ENCODE results near the gene BID. TPM values are rescaled to one million over a fixed set of nuclear protein-coding genes. Genes with fewer than 3 reads are reported as not detected.

Gene BID
- total and polyA plus RNA-seq, 10 of the 15 experiments (the other 5 are each of a cell fraction or from before 2014, with no cell fraction given) = 7.9 to 241 (median 136) TPM

DNA sequence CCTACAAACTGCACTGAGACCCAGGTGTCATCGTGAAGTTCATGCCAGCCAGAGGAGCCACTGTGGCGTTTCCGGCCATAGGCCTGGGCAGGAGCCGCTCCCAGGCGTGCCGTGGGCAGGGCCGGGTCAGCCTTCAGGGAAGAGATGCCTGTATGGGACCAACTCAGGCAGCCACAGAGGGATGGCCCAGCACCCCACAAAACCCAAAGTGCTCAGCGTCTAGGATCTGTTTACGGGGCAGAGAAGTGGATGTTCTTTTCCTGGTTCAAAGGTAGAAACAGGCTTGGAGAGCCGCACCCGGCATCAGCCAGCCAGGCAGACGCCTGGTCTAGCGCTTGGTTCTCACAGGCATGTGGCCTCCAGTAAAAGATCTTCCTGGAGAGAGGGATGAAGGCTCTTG is 8.4 kb upstream of the BID start:
- no peak overlapping the region for H2AFZ ChIP-seq (ENCODE audit: control insufficient read depth, low read depth, low read length)
- TF ChIP-seq RAD51 (IDR thresholded peaks at IDR 0.05) (no peak), HDGF (IDR thresholded peaks at IDR 0.05) (no peak), RCOR1 (conservative IDR thresholded peaks at IDR 0.05; ENCODE audit: low read depth, low read length) (no peak), POLR2A (IDR thresholded peaks at IDR 0.05; ENCODE audit: low read depth, low read length) (peak; percentile 33; the same call in 1 of the 2 replicates), BACH1 (IDR thresholded peaks at IDR 0.05; ENCODE audit: borderline replicate concordance) (no peak)
- TF ChIP-seq, protein P1, sequence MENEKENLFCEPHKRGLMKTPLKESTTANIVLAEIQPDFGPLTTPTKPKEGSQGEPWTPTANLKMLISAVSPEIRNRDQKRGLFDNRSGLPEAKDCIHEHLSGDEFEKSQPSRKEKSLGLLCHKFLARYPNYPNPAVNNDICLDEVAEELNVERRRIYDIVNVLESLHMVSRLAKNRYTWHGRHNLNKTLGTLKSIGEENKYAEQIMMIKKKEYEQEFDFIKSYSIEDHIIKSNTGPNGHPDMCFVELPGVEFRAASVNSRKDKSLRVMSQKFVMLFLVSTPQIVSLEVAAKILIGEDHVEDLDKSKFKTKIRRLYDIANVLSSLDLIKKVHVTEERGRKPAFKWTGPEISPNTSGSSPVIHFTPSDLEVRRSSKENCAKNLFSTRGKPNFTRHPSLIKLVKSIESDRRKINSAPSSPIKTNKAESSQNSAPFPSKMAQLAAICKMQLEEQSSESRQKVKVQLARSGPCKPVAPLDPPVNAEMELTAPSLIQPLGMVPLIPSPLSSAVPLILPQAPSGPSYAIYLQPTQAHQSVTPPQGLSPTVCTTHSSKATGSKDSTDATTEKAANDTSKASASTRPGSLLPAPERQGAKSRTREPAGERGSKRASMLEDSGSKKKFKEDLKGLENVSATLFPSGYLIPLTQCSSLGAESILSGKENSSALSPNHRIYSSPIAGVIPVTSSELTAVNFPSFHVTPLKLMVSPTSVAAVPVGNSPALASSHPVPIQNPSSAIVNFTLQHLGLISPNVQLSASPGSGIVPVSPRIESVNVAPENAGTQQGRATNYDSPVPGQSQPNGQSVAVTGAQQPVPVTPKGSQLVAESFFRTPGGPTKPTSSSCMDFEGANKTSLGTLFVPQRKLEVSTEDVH (IDR thresholded peaks at IDR 0.05; ENCODE audit: low read depth, partially characterized antibody) = no peak

More for the DNA sequence above, 8.4 kb upstream of the BID start:
- Histone ChIP-seq H3K9ac (ENCODE audit: control insufficient read depth, insufficient read depth, low read length) (no peak overlapping the region), H3K4me3 (no peak overlapping the region), H3K9me3 (replicated peaks; ENCODE audit: control insufficient read depth, insufficient read depth, low read length) (no peaks in the 10 kb centered on the region; the same call in 2 of the 3 replicates), H3K27ac (ENCODE audit: control insufficient read depth, insufficient read depth) (no peak overlapping the region), H3K4me1 (ENCODE audit: control insufficient read depth, insufficient read depth, low read length) (peaks cover 46% of the 10 kb centered on the region), H3K4me2 (ENCODE audit: control insufficient read depth, insufficient read depth) (no peak overlapping the region), H3K79me2 (ENCODE audit: control insufficient read depth, insufficient read depth, low read length) (peaks cover 32% of the 10 kb centered on the region), H4K20me1 (ENCODE audit: control insufficient read depth, insufficient read depth) (no peaks in the 10 kb centered on the region), H3K36me3 (ENCODE audit: control insufficient read depth in 2 of 2, insufficient read depth in 2 of 2, low read length in 1 of 2) (peaks cover 0 to 2% of the 10 kb centered on the region in 2 experiments; a peak in 3 of 4 replicates), H3K27me3 (replicated peaks in 1 of 2; ENCODE audit: control insufficient read depth in 2 of 2, insufficient read depth in 2 of 2, low read length in 1 of 2) (no peaks in the 10 kb centered on the region)
- DNase-seq (ENCODE audit: low read depth, low spot score) = no peak
- WGBS (ENCODE audit: insufficient coverage, insufficient replicate concordance, low lambda C conversion rate, missing lambda C conversion rate) = 97% methylated on average over 13 of the region's 13 CpGs
- ChIA-PET CTCF (interaction anchor here (0.9 to 5.3 kb wide), 6 partner anchors 10 to 224 kb away, joined by 3 to 101 read pairs (median 19); no protein-coding TSS in a partner anchor), RAD21 (ENCODE audit: unreplicated experiment) (interaction anchor here (0.8 to 3.4 kb wide), 4 partner anchors 9 to 15 kb away, joined by 3 to 27 read pairs (median 7); no protein-coding TSS in a partner anchor), SMC1A (ENCODE audit: uncharacterized antibody, unreplicated experiment) (interaction anchor here (1.0 to 1.2 kb wide), 2 partner anchors 37 to 294 kb away, joined by 4 read pairs; no protein-coding TSS in a partner anchor), POLR2A (interaction anchor here (0.6 to 6.7 kb wide), 3 partner anchors 10 to 152 kb away, joined by 3 to 85 read pairs (median 6); no protein-coding TSS in a partner anchor)
- ATAC-seq = no peak
- no TSS peak for BruUV-seq (replicated peaks)
- FAIRE-seq = no peak
- in situ Hi-C loops (cut with MboI) (no loop called here), intact Hi-C loops (cut with micrococcal nuclease; ENCODE audit: unreplicated experiment) (no loop called here)

Data from GM12878 (cell line).